MM.1S (cell line): ENCODE data around the gene C19orf67.
A peak's percentile ranks its signal among the peaks of the same experiment; 100 is the strongest.

Experiments used
- DNase-seq: peaks from one replicate; pipeline ENCODE4 v3.0.0-alpha.2; 2015
- H2AFZ ChIP-seq: fragments of 300-600 bp; sonication (generic); 2 replicates; pipeline ENCODE4 v1.6.0; 2016; ENCODE audit warnings: antibody characterized with exemption, low read length
- H3F3A ChIP-seq: fragments of 300-600 bp; sonication (generic); 2 replicates; pipeline ENCODE4 v1.6.1; 2016; ENCODE audit warnings: mild to moderate bottlenecking, antibody characterized with exemption, low read length, moderate library complexity, mixed read lengths; ENCODE audit not compliant: insufficient read depth
- H3K27ac ChIP-seq: fragments of 300-600 bp; sonication (generic); 2 replicates; pipeline ENCODE4 v1.5.1; 2016; ENCODE audit warnings: mild to moderate bottlenecking, low read length
- H3K27me3 ChIP-seq: fragments of 300-600 bp; sonication (generic); replicated peaks from 2 replicates; pipeline ENCODE4 v1.6.0; 2016; ENCODE audit warnings: low read length; ENCODE audit not compliant: insufficient read depth
- H3K36me3 ChIP-seq: fragments of 300-600 bp; sonication (generic); replicated peaks from 2 replicates; pipeline ENCODE4 v1.6.1; 2016; ENCODE audit warnings: mild to moderate bottlenecking, low read length, mixed read lengths; ENCODE audit not compliant: insufficient read depth
- H3K4me1 ChIP-seq: fragments of 300-600 bp; sonication (generic); 2 replicates; pipeline ENCODE4 v1.6.1; 2016; ENCODE audit warnings: low read length, mixed read lengths
- H3K4me2 ChIP-seq: fragments of 300-600 bp; sonication (generic); 2 replicates; pipeline ENCODE4 v1.6.0; 2016; ENCODE audit warnings: low read depth, low read length
- H3K4me3 ChIP-seq: fragments of 300-600 bp; sonication (generic); 2 replicates; pipeline ENCODE4 v1.5.1; 2016; ENCODE audit warnings: low read length, mixed read lengths
- H3K79me2 ChIP-seq: fragments of 300-600 bp; sonication (generic); 2 replicates; pipeline ENCODE4 v1.6.1; 2016; ENCODE audit warnings: mixed run types, low read length, mixed read lengths
- H3K9ac ChIP-seq: fragments of 300-600 bp; sonication (generic); 2 replicates; pipeline ENCODE4 v1.6.1; 2016; ENCODE audit warnings: low read length, mixed read lengths
- H3K9me2 ChIP-seq: fragments of 300-600 bp; sonication (generic); replicated peaks from 2 replicates; pipeline ENCODE4 v1.6.1; 2016; ENCODE audit warnings: mild to moderate bottlenecking, low read length, mixed read lengths; ENCODE audit not compliant: insufficient read depth
- H3K9me3 ChIP-seq: fragments of 300-600 bp; sonication (generic); replicated peaks from 2 replicates; pipeline ENCODE4 v1.6.1; 2016; ENCODE audit warnings: mild to moderate bottlenecking, low read length, mixed read lengths; ENCODE audit not compliant: insufficient read depth
- H4K20me1 ChIP-seq: fragments of 300-600 bp; sonication (generic); 2 replicates; pipeline ENCODE4 v1.6.1; 2016; ENCODE audit warnings: mild to moderate bottlenecking, low read length, moderate library complexity, mixed read lengths; ENCODE audit not compliant: insufficient read depth
- CTCF ChIP-seq: fragments of 300-600 bp; sonication (generic); IDR thresholded peaks from 2 replicates; pipeline ENCODE4 v1.5.1; 2016; ENCODE audit warnings: antibody characterized with exemption, low read length, mixed read lengths
- EZH2 ChIP-seq: fragments of 300-600 bp; sonication (generic); optimal IDR thresholded peaks from 2 replicates; pipeline ENCODE3; 2017; ENCODE audit warnings: low read depth, mild to moderate bottlenecking, antibody characterized with exemption, low read length, mixed read lengths
- EZH2phosphoT487 ChIP-seq: fragments of 300-600 bp; sonication (generic); IDR thresholded peaks from 2 replicates; pipeline ENCODE4 v1.6.1; 2018; ENCODE audit warnings: antibody characterized with exemption, low read length

Gene C19orf67

GRCh38 chr19:14058182-14059092, 27.1 kb downstream of the C19orf67 start:
- DNase-seq, result no peak
- Histone ChIP-seq H3K79me2 (no peaks in the 10 kb centered on the region), H3F3A (no peaks in the 10 kb centered on the region), H3K27me3 (peaks cover 56% of the 10 kb centered on the region), H3K36me3 (no peaks in the 10 kb centered on the region), H3K4me3 (no peak overlapping the region), H3K4me1 (no peaks in the 10 kb centered on the region; the same call in 1 of the 2 replicates), H3K4me2 (0 out of 2 replicates have a peak overlapping the region, but pooled peaks have one; percentile 30), H4K20me1 (no peaks in the 10 kb centered on the region), H3K9me2 (no peaks in the 10 kb centered on the region), H3K9ac (no peak overlapping the region), H3K9me3 (no peaks in the 10 kb centered on the region), H3K27ac (no peak overlapping the region), H2AFZ (no peak overlapping the region)
- TF ChIP-seq CTCF (no peak), EZH2 (no peak), EZH2phosphoT487 (no peak)

- no peaks in the 10 kb centered on the region; the same call in 1 of the 2 replicates for H3K4me1 ChIP-seq
- peaks cover 48% of the 10 kb centered on the region for H3K27me3 ChIP-seq
- no peak for DNase-seq
- TF ChIP-seq CTCF (no peak), EZH2 (no peak), EZH2phosphoT487 (no peak)
- no peak overlapping the region for H3K27ac ChIP-seq
- H3K9ac ChIP-seq, result no peak overlapping the region
- no peak overlapping the region for H3K4me3 ChIP-seq
- no peaks in the 10 kb centered on the region for H3K79me2 ChIP-seq
- no peaks in the 10 kb centered on the region for H3K9me3 ChIP-seq
- H3K36me3 ChIP-seq, result no peaks in the 10 kb centered on the region
- H3F3A ChIP-seq, result no peaks in the 10 kb centered on the region
- H3K9me2 ChIP-seq, result no peaks in the 10 kb centered on the region
- no peak overlapping the region for H2AFZ ChIP-seq
- H4K20me1 ChIP-seq, result no peaks in the 10 kb centered on the region
- H3K4me2 ChIP-seq, result no peak overlapping the region
Observed at GRCh38 chr19:14056741-14057356, 28.7 kb downstream of the C19orf67 start.

GRCh38 chr19:14056069-14056666, 29.4 kb downstream of the C19orf67 start:
- no peaks in the 10 kb centered on the region for H3K79me2 ChIP-seq
- no peaks in the 10 kb centered on the region for H3K9me2 ChIP-seq
- no peaks in the 10 kb centered on the region for H3K9me3 ChIP-seq
- H3K4me2 ChIP-seq, result no peak overlapping the region
- H3K27me3 ChIP-seq, result peaks cover 41% of the 10 kb centered on the region
- no peaks in the 10 kb centered on the region for H4K20me1 ChIP-seq
- no peaks in the 10 kb centered on the region for H3F3A ChIP-seq
- H2AFZ ChIP-seq, result no peak overlapping the region
- H3K4me3 ChIP-seq, result no peak overlapping the region
- H3K27ac ChIP-seq, result no peak overlapping the region
- TF ChIP-seq EZH2phosphoT487 (no peak), EZH2 (no peak), CTCF (no peak)
- H3K4me1 ChIP-seq, result no peaks in the 10 kb centered on the region; the same call in 1 of the 2 replicates
- no peak for DNase-seq
- no peaks in the 10 kb centered on the region for H3K36me3 ChIP-seq
- H3K9ac ChIP-seq, result no peak overlapping the region
